ENCODE measurements around the gene PRDX3.

PRDX3 gene

DNA sequence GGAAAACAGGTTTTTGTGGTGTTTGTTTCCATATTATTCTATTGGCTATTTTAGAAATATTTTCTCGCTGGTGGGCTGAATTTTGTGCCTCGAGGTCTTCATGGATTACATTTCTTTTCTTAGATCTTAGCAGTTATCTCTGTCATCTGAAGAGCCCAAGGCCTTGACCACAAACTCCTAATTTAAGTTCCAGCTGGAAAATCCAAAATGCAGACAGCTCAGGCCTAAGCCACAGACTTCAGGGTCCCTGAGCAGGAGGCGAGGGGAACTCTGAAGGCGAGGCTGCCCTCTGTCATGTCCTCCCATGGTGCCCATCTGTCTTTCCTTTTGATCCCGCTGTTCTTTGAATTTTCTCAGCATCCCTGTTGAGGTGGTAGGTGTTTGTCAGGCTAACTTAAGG, 60.4 kb downstream of the PRDX3 start:
- no peak for DNase-seq

All from hematopoietic multipotent progenitor cell treated with erythropoietin and hydrocortisone succinate and interleukin-3 and kit ligand, for 8 days (in vitro differentiated cells).